KG1 (cell line): Measurements from ENCODE around the gene TBCD.

Experiments
- DNase-seq: peaks from one replicate; lab custom pipeline; 2025; lab: John Stamatoyannopoulos, UW

TBCD gene

DNA sequence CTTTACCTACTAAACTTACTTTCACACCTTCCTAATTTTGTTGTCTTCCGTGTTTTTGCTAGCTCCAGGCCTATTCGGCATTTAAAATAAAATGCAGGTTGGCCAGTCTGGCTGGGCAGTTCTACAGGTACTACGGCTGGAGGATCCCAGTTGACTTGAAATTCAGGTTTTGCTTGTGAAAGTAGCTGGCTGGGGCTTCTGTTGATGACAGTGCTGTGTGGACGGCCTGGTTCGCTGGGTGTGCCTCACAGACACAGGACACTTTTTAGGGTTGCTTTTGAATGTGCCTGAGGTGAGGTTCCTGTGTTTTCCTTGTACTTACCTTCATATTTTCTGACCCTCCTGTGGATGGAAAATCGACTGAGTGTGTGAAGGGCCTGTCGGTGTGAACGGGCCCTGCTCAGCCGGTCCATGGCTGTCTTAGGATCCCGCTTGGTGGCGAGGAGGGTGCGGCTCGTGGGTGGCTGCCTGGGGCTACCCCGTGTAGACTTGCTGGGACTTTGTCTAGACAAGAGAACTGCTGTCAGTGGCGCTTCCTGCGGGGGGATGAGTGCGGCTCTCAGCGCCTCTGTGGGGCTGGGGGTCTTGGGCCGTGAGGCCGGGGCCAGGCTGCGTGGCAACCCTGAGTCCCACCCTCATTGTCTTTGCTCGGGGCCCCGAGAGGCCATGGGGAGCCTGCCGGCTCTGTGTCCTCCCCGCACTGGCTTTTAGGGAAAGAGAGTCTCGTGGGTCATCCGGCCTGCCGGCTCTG, 106.7 kb downstream of the TBCD start:
- no peak for DNase-seq

DNA sequence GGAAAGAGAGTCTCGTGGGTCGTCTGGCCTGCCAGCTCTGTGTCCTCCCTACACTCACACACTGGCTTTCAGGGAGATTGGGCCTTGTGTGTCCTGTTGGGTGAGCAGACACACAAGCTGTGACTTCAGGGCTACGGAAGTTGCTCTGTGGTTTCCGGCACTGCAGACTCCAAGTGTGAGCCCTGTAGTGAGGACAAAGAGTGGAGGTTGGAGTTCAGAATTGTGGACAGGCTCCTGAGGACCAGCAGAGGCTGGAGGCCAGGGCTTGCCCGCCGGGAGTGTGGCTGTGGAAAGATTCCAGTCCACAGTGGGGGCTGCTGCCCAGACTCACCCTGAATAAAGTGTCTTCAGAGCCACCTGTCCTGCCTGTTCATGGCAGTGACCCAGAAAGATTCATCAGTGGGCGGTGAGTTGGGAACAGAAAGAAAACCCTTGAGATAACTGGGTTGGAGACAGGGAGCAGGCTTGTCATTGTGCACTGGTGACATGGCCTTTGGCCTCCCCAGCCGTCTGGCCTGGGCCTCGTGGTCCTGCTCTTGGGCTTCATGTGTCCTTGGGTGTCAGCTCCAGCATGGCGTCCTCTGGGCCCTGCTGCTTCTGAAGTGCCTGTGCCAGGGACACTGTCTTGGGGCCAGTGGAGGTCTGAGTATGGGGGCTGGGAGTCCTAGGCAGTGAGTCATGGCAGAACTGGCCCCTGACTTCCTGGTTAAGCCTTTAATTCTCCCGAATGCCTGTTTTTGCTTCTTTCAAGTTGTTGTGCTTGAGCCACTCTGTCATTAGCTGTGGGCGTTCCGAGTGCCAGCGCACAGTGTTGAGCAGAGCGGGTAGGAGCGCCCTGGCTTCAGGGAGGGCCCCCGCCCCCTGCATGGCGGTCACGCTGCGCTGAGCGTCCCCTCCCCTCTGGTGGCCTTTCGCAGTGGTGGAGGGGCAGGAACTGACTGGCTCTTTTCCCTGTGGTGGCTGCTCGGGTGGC, 107.9 kb downstream of the TBCD start:
- peak; percentile 57 for DNase-seq

DNA sequence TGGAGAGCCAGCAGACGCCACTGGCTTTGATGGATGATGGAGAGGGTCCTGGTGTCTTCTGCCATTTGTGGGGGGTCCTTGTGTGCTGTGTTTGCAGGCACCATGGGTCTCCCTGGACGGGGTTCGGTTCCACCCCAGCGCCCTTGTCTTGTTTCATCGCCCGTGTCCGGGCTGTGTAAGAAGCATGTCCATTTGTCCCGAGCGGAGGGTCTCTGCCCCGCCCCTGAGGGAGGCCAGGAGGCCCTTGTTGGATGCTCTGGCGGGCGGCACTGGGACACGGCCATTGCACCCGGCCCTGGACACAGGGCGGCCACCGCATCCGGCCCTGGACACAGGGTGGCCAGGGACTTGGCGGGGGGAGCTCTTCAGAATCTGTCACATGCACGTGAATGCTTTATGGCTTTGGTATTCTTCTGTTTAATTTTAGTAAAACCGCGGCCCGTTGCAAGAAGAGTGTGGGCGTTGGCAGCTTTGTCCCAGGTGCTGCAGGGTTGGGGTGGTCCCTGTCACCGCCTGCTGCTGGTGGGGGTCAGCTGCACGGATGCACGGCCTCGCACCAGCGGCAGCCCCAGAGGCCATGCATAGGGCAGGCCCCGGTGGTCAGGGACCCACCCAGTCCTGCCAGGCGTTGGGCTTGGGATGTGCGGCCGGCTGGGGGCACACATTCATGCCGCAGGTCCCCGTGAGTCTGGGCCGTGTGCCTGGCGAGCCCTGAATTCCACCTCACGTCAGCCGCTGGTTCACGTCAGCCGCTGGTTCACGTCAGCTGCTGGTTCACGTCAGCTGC, 108.9 kb downstream of the TBCD start:
- no peak for DNase-seq

DNA sequence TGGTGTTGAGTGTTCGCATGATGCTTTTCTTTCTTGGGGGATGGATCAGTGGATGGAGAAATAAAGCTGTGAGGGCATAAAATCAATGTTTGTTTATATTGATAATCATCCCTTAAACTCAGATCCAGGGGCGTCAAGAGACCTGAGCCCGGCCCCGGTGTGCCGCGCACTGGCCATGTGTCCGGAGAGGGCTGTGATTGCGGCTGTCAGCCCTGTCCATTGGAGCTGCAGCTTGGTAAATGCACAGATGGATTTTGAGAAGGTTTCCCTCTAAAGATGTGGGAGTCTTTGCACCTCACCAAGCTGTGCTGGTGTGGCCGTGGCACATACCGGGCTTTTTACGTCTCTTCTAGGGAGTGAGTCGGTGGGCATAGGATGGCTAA, 109.5 kb downstream of the TBCD start:
- no peak for DNase-seq

DNA sequence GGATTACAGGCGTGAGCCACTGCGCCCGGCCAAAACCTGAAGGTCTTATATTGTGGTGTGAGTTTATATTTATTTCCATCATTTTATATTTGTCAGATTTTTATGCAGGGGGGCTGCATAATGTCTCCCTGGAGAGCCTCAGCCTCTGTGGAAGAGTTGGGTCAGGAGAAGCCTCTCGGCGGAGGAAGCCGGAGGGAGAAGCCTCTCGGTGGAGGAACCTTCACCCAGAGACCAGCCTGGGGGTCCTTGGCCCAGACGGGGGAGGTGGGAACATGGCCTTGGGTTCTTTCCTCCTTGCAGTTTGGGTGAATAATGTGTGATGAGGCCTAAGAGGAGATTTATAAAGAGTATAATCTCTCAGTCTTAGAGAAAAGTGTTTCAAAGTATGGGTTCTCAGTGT, 110.3 kb downstream of the TBCD start:
- no peak for DNase-seq

DNA sequence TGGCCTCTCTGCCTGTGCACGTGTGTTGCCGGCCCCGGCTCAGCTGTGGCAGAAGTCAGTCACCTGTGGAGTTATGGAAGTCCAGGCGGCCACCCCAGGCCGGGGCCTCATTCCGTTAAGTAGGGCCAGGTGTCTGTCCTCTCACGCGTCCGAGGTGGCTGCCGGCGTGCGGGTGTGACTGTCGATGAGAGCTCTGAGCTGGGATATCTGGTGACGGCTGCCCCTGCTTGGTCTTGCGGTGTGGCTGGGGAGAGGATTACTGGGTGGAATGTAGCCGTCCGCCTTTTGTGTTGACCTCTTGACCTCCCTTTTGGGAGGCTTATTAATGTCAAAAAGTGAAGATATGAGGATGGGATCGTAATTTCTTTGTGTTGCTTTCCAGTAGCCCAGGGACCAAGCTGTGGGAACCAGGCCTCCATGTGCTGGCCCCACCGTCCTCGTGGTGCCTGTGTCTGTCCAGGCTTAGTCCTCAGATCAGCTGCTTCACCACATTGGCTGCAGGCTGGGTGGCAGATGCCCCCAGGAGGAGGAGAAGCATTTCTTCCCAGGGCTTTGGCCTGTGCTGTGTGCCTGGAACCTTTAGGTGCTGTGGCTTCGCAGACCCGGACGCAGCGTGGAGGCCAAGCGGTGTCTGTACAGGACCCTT, 111.0 kb downstream of the TBCD start:
- no peak for DNase-seq

DNA sequence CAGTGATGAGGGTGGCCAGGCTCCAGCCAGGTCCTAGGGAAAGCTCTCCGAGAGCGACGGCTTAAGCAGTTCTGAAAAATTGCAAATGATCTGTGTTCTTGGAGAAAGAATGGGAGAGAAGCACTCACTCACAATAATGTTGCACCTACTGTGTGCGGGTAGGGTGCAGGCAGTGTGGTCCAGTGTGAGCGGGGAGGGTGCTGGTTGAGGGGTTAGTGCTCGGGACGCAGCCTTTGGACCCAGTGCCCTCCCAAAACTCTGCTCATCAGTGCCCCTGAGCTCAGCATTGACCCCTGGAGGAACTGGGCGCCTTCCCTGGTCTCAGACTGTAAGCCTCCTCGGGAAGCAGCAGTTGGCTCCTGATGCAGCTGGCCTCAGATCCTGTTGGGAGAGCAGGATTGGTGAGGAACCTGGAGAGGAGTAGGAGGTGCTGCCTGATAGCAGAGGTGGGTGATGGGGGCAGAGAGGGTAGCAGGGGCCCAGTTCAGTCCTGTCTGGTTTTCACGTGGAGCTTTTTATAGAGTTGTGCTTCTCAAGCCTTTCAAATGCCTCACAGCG, 111.6 kb downstream of the TBCD start:
- DNase-seq = no peak

DNA sequence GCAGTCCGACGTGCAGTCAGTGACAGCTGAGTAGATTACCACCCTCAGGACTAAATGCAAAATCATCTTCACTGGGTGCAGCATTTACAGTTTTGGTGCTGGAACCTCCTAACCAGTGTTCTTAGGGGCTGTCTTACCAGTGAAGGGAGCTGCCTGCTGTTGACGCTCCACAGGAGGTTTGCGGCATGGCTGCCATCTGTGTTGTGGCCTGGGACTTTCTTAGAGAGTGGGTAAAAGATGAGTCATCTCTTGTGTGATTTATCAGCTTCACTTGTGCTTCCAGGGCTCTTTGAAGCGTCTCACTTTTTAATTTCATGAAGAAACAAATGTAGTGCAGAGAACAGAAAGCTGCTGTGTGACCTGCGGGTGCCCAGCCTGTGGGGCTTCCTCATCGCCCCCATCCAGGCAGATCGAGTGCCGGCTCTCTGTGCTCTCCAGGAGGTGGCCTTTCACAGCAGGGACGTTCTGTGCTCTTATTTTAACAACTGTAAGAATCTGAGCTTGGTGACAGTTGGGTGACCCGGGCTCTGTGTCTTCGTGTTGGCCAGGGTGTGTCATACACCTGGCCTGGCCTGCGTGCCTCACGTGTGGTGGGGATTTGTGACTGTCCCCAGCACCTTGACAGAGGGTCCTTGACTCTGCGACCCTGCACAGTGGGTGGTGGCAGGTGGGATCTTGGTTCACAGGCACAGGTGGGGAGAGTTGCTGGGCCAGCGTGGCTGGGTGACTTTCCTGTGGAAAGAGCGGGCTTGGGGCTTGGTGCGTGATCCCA, 112.3 kb downstream of the TBCD start:
- no peak for DNase-seq

DNA sequence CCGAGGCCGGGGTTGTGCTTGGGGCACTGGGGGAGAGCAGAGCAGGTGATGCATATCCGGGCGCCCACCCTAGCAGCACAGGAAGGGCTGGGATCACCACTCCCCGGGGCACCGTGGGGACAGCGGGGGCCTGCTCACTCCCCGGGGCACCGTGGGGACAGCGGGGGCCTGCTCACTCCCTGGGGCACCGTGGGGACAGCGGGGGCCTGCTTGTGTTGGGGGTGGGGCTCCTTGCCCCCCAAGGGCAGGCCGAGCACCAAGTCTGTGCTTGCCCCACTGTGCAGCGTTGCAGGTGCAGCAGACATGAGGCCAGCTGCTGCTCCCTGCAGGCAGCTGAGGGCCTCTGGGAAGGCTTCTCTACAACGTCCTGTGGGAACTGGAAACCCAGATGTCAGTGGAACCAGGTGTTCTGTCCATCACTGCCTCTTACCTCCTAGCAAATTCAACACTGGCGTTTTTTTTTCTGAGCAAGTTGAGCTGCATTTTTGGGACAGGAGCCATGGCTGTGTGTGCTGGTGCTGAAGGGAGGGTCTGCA, 112.9 kb downstream of the TBCD start:
- DNase-seq = no peak

DNA sequence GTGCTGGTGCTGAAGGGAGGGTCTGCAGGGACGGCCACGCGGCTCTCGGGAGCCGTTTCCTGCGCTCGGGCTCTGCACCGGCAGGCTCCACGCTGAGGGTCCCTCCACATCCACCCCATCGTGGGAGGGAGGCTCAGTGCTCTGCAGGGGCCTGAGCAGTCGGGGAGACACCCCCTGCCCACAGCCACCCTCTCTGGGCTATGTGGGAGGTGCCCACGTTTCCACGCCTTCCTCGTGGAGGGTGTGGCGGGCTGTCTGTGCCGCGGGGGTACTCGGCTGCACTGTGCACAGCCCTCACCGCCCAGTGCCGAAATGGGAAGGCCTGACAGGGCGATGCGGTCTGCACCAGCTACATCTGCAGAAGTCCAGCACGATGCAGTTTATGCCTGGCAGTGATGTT, 113.4 kb downstream of the TBCD start:
- no peak for DNase-seq

DNA sequence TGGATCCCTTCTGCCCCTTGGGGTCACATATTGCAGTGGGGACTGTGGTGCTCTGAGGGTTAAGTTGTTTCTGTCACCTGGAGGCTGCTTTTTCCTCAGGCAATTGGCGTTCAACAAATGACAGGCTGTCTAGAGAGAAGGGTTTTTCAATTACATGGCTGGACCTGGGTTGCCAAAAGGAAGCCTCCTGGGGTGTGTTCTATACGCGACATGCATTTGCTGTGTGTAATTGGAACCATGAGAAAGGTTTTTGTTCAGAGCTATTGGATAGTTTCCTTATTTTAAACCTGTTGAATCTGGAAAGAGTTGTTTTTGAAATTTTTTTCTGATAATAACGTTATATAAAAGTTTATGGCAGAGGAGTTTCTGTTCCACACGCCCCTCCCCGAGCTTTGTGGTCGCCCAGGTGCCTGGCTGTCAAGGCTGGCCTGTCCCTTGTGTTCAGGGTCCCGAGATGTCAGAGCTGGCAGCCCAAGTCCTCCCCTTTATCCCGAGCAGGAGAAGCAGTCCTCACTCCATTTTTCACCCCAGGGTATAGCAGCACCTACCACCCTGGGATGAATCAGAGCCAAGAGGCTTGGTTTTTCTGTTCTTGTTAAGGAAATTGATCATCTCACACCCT, 114.0 kb downstream of the TBCD start:
- no peak for DNase-seq

DNA sequence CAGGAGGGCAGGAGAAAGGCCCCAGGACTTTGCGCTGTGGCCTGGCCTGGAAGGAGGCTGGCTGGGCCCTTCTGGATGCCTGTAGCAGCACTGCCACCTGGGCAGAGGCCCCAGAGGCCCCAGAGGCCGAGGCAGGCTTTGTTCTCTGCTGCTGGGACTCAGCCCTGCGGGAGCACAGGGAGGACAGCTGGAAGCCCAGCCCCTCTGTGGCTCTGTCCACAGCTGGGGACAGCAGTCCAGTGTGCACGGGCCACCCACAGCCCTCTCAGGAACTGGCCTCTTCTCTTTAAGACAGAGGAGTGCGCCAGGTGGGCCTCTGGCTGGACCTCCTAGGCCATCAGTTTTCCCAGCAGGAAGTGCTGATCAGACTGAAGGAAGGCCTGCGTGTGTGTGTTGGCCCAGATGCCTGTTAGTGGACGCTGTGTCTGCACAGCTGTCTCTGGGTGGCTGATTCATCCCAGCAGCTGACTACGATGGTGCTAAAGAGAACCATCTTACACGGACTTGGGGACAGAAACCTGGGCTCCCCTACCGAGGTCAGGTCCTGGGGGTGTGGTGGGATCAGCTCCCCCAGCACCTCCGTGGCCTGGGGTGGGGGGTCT, 114.8 kb downstream of the TBCD start:
- no peak for DNase-seq

DNA sequence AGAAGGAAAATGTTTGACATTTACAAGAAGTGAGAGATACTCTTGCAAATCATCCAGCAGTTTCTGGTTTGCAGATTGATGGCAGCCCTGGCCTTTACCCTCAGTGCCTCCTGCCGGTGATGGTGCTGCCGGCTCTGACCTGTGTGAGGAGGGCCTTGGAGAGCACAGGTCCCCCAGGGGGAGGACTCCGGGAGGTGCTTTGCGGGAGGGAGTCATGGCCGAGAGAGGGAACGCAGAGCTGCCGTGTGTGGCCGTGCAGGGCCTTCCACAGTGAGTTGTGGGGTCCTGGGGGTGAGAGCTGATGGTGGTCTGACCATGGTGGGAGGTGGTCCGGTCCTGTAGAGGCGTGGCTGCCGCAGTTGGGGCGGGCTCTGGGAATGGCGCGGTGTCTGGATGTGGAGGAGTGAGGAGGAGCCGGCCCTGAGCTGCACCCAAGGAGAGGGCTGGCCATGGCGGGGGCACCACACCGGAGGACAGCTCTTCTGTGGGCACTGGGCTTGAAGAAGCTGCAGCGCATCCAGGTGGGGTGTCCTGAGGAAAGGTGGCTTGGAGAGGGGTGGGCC, 116.0 kb downstream of the TBCD start:
- no peak for DNase-seq

DNA sequence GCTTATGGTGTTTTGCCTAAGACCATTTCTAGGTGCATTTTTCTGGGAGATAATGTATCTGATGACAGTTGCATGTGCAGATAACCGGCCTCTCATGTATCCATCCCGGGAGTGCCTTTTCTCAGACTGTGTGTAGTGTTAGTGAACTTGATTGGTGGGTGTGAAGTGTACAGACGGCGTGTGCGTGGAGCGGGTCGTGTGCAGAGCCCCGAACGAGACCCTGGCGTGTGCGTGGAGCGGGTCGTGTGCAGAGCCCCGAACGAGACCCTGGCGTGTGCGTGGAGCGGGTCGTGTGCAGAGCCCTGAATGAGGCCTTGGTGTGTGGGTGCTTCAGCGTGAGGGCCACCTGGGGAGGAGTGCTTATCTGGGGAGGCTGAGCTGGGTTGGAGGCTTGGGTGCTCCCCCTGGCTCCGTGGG, 116.9 kb downstream of the TBCD start:
- DNase-seq = no peak

DNA sequence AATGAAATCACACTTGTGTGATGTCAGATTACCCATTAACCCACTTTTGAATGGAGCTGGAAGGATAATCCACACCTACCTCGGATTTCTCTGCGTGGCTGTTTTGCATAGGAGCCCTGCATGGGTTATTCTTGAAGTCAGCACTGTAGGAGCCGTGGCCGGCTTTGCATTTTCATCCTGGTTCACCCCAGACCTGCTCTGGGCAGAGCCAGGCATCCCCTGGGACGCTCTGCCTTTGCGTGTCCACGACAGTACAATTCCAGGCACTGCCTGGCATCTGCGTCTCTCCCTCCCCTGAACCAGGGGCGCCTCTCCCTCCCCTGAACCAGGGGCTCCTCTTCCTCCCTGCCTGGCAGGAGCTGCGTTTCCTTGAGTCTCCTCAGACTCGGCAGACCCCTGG, 117.7 kb downstream of the TBCD start:
- no peak for DNase-seq

DNA sequence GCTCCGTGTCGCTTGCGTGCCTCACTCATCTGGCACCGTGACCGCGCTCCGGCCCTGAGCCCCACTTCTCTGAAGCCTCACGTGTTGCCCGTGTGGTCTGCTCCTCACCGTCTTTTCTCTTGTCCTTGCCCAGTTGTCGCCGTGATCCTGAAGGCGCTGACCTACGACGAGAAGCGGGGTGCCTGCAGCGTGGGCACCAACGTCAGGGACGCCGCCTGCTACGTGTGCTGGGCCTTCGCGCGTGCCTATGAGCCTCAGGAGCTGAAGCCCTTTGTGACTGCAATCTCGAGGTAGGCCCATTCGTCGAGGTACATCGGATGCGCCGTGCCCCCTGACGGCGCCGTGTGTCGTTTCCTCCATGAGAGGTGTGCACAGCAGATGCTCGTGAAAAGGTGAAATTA, 118.2 kb downstream of the TBCD start:
- no peak for DNase-seq

DNA sequence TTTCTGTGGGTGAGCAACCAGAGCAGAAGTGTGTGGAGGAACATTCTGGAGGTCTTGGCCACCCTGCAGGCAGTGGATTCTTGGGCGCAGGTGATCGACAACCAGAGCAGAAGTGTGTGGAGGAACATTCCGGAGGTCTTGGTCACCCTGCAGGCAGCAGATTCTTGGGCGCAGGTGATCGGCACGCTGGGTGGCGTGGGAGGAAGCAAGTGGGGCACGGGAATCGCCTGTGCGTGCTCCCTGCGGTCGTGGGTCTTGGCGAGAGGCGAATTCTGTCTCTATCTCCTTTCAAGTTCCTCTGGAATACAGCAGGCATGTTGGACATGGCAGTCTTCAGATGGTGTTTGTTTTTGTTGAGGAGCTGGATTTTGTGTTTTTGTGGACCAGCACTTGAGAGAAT, 118.7 kb downstream of the TBCD start:
- DNase-seq = no peak

DNA sequence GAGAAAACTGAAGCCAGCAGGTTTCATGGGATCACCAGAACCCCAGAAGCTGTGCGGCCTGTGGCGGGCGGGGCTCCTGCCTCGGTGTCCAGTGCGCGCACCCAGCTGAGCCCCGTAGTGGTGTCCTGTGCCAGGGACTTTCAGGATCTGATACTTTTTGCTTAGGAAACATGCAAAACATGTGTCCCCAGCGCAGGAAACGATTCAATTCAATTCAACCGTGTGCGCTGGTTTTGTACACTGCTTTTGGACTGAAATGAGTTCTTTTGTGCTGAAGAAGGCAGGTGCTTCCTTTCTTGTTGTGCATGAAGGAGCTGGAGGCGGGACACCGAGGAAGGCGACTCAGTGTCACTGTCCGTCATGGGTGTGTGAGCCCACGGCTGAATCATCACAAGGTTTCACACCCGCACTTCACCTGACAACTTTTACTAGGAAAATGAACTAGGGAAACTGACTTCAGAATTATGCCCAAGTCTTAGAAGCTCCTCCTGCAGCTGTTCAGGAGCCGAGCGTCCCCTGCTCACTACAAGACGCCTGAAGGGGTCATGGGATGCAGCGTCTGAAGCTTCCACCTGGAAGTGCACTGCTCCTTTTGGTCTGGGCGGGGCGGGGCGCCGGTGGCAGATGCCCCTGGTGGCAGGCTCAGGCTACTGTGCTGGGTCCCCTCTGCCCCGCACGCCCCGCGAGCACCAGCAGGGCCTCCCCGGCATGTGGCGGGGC, 119.4 kb downstream of the TBCD start:
- DNase-seq = no peak
